ENCODE measurements around the gene CRIM1. TPM values are rescaled to one million over a fixed set of nuclear protein-coding genes. Genes with fewer than 3 reads are reported as not detected.

CRIM1 gene
- polyA plus RNA-seq, 2 of the 4 experiments (the other 2 are of a cell fraction): 127 to 208 TPM

DNA sequence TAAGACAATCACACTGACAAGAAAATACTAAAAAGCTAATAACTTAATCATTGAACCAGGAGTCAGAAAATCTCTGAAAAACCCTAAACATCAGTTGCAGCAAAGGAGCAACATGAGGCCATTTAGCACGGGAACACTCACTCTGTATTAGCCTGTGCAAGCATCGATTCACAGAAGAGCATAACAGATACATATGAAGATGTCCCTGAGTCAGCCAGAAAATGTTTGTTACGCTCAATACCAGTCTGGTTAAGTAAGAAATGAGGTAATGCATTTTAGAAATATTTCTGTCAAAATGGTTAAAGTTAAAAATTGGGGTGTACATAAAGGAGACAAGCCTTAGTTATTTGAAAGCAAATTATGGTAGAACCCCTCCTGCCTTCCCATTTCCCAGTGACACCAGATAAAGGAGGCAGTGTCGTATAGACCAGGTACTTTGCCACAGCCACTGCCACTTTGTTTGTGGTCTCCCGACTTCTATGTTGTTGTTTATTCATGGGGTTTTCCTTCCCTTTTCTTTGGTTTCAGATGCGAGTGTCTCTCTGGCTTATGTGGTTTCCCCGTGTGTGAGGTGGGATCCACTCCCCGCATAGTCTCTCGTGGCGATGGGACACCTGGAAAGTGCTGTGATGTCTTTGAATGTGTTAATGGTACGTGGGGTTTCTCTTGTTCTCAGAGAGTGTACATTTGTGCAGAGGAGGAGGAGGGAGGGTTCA lies 108.6 kb downstream of the CRIM1 start:
- no peak for ATAC-seq
- no peak for FAIRE-seq
- DNase-seq (ENCODE audit: low read depth in 1 of 2, low spot score in 1 of 2): no peak
- no peak for TF ChIP-seq TP53 (CRISPR knock-in tag; IDR thresholded peaks at IDR 0.05)
- no peak for TF ChIP-seq NPAS2 (CRISPR knock-in tag; IDR thresholded peaks at IDR 0.05; ENCODE audit: borderline replicate concordance)
- TF ChIP-seq JUN (IDR thresholded peaks at IDR 0.05): no peak
- no peak for TF ChIP-seq EHF (CRISPR knock-in tag; IDR thresholded peaks at IDR 0.05)
- no peak for TF ChIP-seq NR3C1 (IDR thresholded peaks at IDR 0.05)
- no peak for TF ChIP-seq ZNF302 (CRISPR knock-in tag; IDR thresholded peaks at IDR 0.05)
- TF ChIP-seq GATA3 (IDR thresholded peaks at IDR 0.05; ENCODE audit: borderline replicate concordance): no peak
- TF ChIP-seq, protein P1, sequence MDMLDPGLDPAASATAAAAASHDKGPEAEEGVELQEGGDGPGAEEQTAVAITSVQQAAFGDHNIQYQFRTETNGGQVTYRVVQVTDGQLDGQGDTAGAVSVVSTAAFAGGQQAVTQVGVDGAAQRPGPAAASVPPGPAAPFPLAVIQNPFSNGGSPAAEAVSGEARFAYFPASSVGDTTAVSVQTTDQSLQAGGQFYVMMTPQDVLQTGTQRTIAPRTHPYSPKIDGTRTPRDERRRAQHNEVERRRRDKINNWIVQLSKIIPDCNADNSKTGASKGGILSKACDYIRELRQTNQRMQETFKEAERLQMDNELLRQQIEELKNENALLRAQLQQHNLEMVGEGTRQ (IDR thresholded peaks at IDR 0.05): no peak
- TF ChIP-seq, protein P2, sequence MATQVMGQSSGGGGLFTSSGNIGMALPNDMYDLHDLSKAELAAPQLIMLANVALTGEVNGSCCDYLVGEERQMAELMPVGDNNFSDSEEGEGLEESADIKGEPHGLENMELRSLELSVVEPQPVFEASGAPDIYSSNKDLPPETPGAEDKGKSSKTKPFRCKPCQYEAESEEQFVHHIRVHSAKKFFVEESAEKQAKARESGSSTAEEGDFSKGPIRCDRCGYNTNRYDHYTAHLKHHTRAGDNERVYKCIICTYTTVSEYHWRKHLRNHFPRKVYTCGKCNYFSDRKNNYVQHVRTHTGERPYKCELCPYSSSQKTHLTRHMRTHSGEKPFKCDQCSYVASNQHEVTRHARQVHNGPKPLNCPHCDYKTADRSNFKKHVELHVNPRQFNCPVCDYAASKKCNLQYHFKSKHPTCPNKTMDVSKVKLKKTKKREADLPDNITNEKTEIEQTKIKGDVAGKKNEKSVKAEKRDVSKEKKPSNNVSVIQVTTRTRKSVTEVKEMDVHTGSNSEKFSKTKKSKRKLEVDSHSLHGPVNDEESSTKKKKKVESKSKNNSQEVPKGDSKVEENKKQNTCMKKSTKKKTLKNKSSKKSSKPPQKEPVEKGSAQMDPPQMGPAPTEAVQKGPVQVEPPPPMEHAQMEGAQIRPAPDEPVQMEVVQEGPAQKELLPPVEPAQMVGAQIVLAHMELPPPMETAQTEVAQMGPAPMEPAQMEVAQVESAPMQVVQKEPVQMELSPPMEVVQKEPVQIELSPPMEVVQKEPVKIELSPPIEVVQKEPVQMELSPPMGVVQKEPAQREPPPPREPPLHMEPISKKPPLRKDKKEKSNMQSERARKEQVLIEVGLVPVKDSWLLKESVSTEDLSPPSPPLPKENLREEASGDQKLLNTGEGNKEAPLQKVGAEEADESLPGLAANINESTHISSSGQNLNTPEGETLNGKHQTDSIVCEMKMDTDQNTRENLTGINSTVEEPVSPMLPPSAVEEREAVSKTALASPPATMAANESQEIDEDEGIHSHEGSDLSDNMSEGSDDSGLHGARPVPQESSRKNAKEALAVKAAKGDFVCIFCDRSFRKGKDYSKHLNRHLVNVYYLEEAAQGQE (IDR thresholded peaks at IDR 0.05): no peak
- TF ChIP-seq HOXB13 (CRISPR knock-in tag; IDR thresholded peaks at IDR 0.05; ENCODE audit: low read depth): no peak
- TF ChIP-seq KDM5A (IDR thresholded peaks at IDR 0.05): no peak
- no peak for TF ChIP-seq HOXB5 (CRISPR knock-in tag; IDR thresholded peaks at IDR 0.05)
- TF ChIP-seq, protein P3, sequence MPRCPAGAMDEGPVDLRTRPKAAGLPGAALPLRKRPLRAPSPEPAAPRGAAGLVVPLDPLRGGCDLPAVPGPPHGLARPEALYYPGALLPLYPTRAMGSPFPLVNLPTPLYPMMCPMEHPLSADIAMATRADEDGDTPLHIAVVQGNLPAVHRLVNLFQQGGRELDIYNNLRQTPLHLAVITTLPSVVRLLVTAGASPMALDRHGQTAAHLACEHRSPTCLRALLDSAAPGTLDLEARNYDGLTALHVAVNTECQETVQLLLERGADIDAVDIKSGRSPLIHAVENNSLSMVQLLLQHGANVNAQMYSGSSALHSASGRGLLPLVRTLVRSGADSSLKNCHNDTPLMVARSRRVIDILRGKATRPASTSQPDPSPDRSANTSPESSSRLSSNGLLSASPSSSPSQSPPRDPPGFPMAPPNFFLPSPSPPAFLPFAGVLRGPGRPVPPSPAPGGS (IDR thresholded peaks at IDR 0.05): no peak
- no peak for TF ChIP-seq TFCP2L1 (CRISPR knock-in tag; IDR thresholded peaks at IDR 0.05)
- TF ChIP-seq POLR2A (IDR thresholded peaks at IDR 0.05; ENCODE audit: low read length): no peak
- no peak for TF ChIP-seq FOSB (CRISPR knock-in tag; IDR thresholded peaks at IDR 0.05)
- no peak for TF ChIP-seq CEBPB (IDR thresholded peaks at IDR 0.05)
- TF ChIP-seq, protein P4, sequence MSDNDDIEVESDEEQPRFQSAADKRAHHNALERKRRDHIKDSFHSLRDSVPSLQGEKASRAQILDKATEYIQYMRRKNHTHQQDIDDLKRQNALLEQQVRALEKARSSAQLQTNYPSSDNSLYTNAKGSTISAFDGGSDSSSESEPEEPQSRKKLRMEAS (IDR thresholded peaks at IDR 0.05): no peak
- no peak for TF ChIP-seq CBX8 (IDR thresholded peaks at IDR 0.05)
- no peak for TF ChIP-seq FOSL2 (IDR thresholded peaks at IDR 0.05)
- TF ChIP-seq FOSL2 (CRISPR knock-in tag; IDR thresholded peaks at IDR 0.05): no peak
- peak overlapping the region in 1 of 2 experiments; percentile 87; a peak in 4 of 6 replicates for H3K27ac ChIP-seq
- peaks cover 61% of the 10 kb centered on the region for H3K4me1 ChIP-seq
- no peaks in the 10 kb centered on the region for H3K9me3 ChIP-seq
- CTCF ChIA-PET: interaction anchor here (5.9 to 7.4 kb wide), 3 partner anchors 14 to 110 kb away, joined by 53 to 148 read pairs (median 75); partner anchors contain the start of gene CRIM1
- H3K4me2 ChIP-seq: 0 out of 3 replicates have a peak overlapping the region, but pooled peaks have one; percentile 1
- WGBS (ENCODE audit: missing lambda C conversion rate): 93% methylated on average over 11 of the region's 11 CpGs
- H3K4me3 ChIP-seq: no peak overlapping the region
- POLR2A ChIA-PET: no interaction called here

- DNase-seq (ENCODE audit: low read depth in 1 of 2, low spot score in 1 of 2) (no peak), FAIRE-seq (no peak), ATAC-seq (no peak)
- Histone ChIP-seq H3K4me3 (no peak overlapping the region), H3K4me1 (peaks cover 42% of the 10 kb centered on the region), H3K9me3 (no peaks in the 10 kb centered on the region), H3K27ac (no peak overlapping the region), H3K4me2 (no peak overlapping the region)
- CTCF ChIA-PET: no interaction called here
- POLR2A ChIA-PET: no interaction called here
- WGBS (ENCODE audit: missing lambda C conversion rate): 90% methylated on average over 4 of the region's 4 CpGs
- TF ChIP-seq CTCF (IDR thresholded peaks at IDR 0.05) (no peak), RARB (CRISPR knock-in tag; IDR thresholded peaks at IDR 0.05) (no peak), RCOR1 (IDR thresholded peaks at IDR 0.05; ENCODE audit: low read depth, low read length) (no peak), ZNF302 (CRISPR knock-in tag; IDR thresholded peaks at IDR 0.05) (no peak), ZSCAN20 (CRISPR knock-in tag; IDR thresholded peaks at IDR 0.05) (no peak), KDM1A (IDR thresholded peaks at IDR 0.05; ENCODE audit: low read depth) (no peak), KDM5A (IDR thresholded peaks at IDR 0.05) (no peak), CBX2 (IDR thresholded peaks at IDR 0.05; ENCODE audit: borderline replicate concordance, low read depth) (no peak), RNF2 (IDR thresholded peaks at IDR 0.05; ENCODE audit: borderline replicate concordance, low read depth) (no peak), RFX5 (IDR thresholded peaks at IDR 0.05) (no peak)
- TF ChIP-seq, protein P5, sequence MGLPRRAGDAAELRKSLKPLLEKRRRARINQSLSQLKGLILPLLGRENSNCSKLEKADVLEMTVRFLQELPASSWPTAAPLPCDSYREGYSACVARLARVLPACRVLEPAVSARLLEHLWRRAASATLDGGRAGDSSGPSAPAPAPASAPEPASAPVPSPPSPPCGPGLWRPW (IDR thresholded peaks at IDR 0.05): no peak
- TF ChIP-seq, protein P1 (IDR thresholded peaks at IDR 0.05): no peak
Measured at GRCh38 chr2:36466135-36466534, 110.6 kb downstream of the CRIM1 start.
